ENCODE data around the gene CSRP2. TPM values are rescaled to one million over a fixed set of nuclear protein-coding genes. Genes with fewer than 3 reads are reported as not detected.

Gene CSRP2
- total RNA-seq, 1 experiment from 2014 or later: 7.8 TPM

- Histone ChIP-seq H3K27me3 (ENCODE audit: control insufficient read depth, insufficient read depth, low read length) (peaks cover 11% of the 10 kb centered on the region), H3K4me1 (ENCODE audit: control insufficient read depth, insufficient read depth, low read length) (peaks cover 10% of the 10 kb centered on the region), H3K27ac (ENCODE audit: low read length) (peak overlapping the region; percentile 70), H3K9me3 (ENCODE audit: control insufficient read depth, insufficient read depth, low read depth, low read length) (no peaks in the 10 kb centered on the region), H3K36me3 (ENCODE audit: control insufficient read depth, insufficient read depth, low read length) (peaks cover 4% of the 10 kb centered on the region; the same call in 1 of the 2 replicates), H3K4me3 (ENCODE audit: low read depth in 2 of 2, low read length in 2 of 2) (peak overlapping the region; percentile 69 to 83)
- ChIA-PET CTCF (interaction anchor here (1.1 kb wide), 1 partner anchor 131 kb away, joined by 3 read pairs; no protein-coding TSS in a partner anchor), POLR2A (no interaction called here)
- intact Hi-C loops (cut with micrococcal nuclease; ENCODE audit: unreplicated experiment): no loop called here
- DNase-seq (ENCODE audit: low read depth, low spot score) (no peak), ATAC-seq (no peak)
- in situ Hi-C loops (cut with HindIII; ENCODE audit: low pct_unique_long_range_greater_than_20kb, low sequenced_read_pairs): no loop called here
- no peak for TF ChIP-seq SIN3A (IDR thresholded peaks at IDR 0.05; ENCODE audit: borderline replicate concordance, insufficient read depth, low read depth, low read length)
- no peak for TF ChIP-seq POLR2AphosphoS5 (IDR thresholded peaks at IDR 0.05; ENCODE audit: low read depth, low read length)
- TF ChIP-seq REST (IDR thresholded peaks at IDR 0.05; ENCODE audit: insufficient read depth in 1 of 2, low read depth in 2 of 2, low read length in 1 of 2): no peak
- TF ChIP-seq TCF7L2 (IDR thresholded peaks at IDR 0.05; ENCODE audit: low read depth, low read length): no peak
- TF ChIP-seq, protein P1, sequence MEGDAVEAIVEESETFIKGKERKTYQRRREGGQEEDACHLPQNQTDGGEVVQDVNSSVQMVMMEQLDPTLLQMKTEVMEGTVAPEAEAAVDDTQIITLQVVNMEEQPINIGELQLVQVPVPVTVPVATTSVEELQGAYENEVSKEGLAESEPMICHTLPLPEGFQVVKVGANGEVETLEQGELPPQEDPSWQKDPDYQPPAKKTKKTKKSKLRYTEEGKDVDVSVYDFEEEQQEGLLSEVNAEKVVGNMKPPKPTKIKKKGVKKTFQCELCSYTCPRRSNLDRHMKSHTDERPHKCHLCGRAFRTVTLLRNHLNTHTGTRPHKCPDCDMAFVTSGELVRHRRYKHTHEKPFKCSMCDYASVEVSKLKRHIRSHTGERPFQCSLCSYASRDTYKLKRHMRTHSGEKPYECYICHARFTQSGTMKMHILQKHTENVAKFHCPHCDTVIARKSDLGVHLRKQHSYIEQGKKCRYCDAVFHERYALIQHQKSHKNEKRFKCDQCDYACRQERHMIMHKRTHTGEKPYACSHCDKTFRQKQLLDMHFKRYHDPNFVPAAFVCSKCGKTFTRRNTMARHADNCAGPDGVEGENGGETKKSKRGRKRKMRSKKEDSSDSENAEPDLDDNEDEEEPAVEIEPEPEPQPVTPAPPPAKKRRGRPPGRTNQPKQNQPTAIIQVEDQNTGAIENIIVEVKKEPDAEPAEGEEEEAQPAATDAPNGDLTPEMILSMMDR (IDR thresholded peaks at IDR 0.05): no peak; the same call in 1 of the 2 replicates
- no TSS peak for BruUV-seq (replicated peaks)
Measured at GRCh38 chr12:76879710-76880518, 1.1 kb upstream of the CSRP2 start.

- Histone ChIP-seq H3K4me1 (ENCODE audit: control insufficient read depth, insufficient read depth, low read length) (peaks cover 10% of the 10 kb centered on the region), H3K4me3 (ENCODE audit: low read depth in 2 of 2, low read length in 2 of 2) (peak overlapping the region; percentile 69 to 83), H3K27me3 (ENCODE audit: control insufficient read depth, insufficient read depth, low read length) (peaks cover 11% of the 10 kb centered on the region), H3K36me3 (ENCODE audit: control insufficient read depth, insufficient read depth, low read length) (peaks cover 4% of the 10 kb centered on the region; the same call in 1 of the 2 replicates), H3K27ac (ENCODE audit: low read length) (peak overlapping the region; percentile 44; the same call in 1 of the 2 replicates), H3K9me3 (ENCODE audit: control insufficient read depth, insufficient read depth, low read depth, low read length) (no peaks in the 10 kb centered on the region)
- ChIA-PET CTCF (no interaction called here), POLR2A (no interaction called here)
- DNase-seq (ENCODE audit: low read depth, low spot score) (no peak), ATAC-seq (peak; percentile 54)
- in situ Hi-C loops (cut with HindIII; ENCODE audit: low pct_unique_long_range_greater_than_20kb, low sequenced_read_pairs) (no loop called here), intact Hi-C loops (cut with micrococcal nuclease; ENCODE audit: unreplicated experiment) (no loop called here)
- BruUV-seq (replicated peaks): no TSS peak
- TF ChIP-seq POLR2AphosphoS5 (IDR thresholded peaks at IDR 0.05; ENCODE audit: low read depth, low read length) (no peak), SIN3A (IDR thresholded peaks at IDR 0.05; ENCODE audit: borderline replicate concordance, insufficient read depth, low read depth, low read length) (no peak), REST (IDR thresholded peaks at IDR 0.05; ENCODE audit: insufficient read depth in 1 of 2, low read depth in 2 of 2, low read length in 1 of 2) (no peak), TCF7L2 (IDR thresholded peaks at IDR 0.05; ENCODE audit: low read depth, low read length) (no peak)
- TF ChIP-seq, protein P1 (IDR thresholded peaks at IDR 0.05): peak; percentile 30
Measured at GRCh38 chr12:76878099-76878898, 520 bp downstream of the CSRP2 start.

All from Panc1 (cell line).